GM19351 (cell line): ENCODE data around the gene LAMA5.

Experiments used
- ATAC-seq: cut with Tn5 transposase; IDR thresholded peaks from one replicate; pipeline ENCODE4 v1.9.1; 2021; ENCODE audit warnings: mild to moderate bottlenecking, moderate library complexity; ENCODE audit not compliant: unreplicated experiment

Gene LAMA5

GRCh38 chr20:62317167-62317655 is 49.9 kb downstream of the LAMA5 start:
- ATAC-seq: no peak

GRCh38 chr20:62316331-62317166 is 50.6 kb downstream of the LAMA5 start:
- no peak for ATAC-seq

- ATAC-seq: no peak
Observed at GRCh38 chr20:62315773-62316172, 51.3 kb downstream of the LAMA5 start.

- no peak for ATAC-seq
Observed at GRCh38 chr20:62314711-62315302, 52.3 kb downstream of the LAMA5 start.

- no peak for ATAC-seq
Observed at GRCh38 chr20:62314339-62314638, 52.8 kb downstream of the LAMA5 start.

GRCh38 chr20:62313460-62314338 is 53.4 kb downstream of the LAMA5 start:
- no peak for ATAC-seq

- no peak for ATAC-seq
Observed at GRCh38 chr20:62313021-62313420, 54.1 kb downstream of the LAMA5 start.

GRCh38 chr20:62312662-62312977 is 54.5 kb downstream of the LAMA5 start:
- ATAC-seq: no peak

GRCh38 chr20:62311832-62312661 is 55.1 kb downstream of the LAMA5 start:
- ATAC-seq: no peak

GRCh38 chr20:62311150-62311549 is 56.0 kb downstream of the LAMA5 start:
- no peak for ATAC-seq

GRCh38 chr20:62310757-62311121 is 56.4 kb downstream of the LAMA5 start:
- ATAC-seq: no peak

- no peak for ATAC-seq
Observed at GRCh38 chr20:62309947-62310756, 57.0 kb downstream of the LAMA5 start.

- no peak for ATAC-seq
Observed at GRCh38 chr20:62309198-62309944, 57.7 kb downstream of the LAMA5 start.

- no peak for ATAC-seq
Observed at GRCh38 chr20:62308102-62308822, 58.9 kb downstream of the LAMA5 start.

- ATAC-seq: no peak
Observed at GRCh38 chr20:62307226-62308101, 59.6 kb downstream of the LAMA5 start.

- no peak for ATAC-seq
Observed at GRCh38 chr20:62306414-62307187, 60.5 kb downstream of the LAMA5 start.
